ENCODE results near the gene EXOC3L4.

DNA sequence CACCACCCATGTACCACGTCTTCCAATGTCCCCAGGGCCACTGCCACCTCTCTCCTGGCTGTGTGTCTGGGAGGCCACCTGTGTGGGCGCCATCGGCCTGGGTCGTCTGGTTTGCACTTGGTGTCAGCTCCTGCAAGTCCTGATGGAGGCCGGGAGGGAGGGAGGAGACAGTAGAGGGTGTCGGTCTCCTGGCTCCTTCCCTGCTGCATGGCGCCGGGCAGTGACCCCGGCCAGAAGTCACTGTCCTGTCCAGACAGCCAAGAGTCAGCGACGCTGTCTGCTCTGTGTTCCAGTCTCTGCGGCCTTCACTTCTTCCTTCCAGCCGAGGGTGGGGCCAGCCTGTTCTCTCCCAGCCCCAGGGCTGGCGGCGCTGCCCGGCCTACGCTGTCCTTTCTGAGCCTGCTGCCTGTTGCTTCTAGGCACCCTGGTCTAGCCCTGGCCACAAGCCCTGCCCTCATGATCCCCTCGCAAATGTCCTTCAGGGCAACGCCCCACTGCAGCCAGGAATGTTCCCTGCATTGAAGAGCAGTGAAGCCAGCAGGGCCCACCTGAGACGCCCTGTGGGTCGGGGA, 23.5 kb upstream of the EXOC3L4 start:
- TF ChIP-seq, protein P1, sequence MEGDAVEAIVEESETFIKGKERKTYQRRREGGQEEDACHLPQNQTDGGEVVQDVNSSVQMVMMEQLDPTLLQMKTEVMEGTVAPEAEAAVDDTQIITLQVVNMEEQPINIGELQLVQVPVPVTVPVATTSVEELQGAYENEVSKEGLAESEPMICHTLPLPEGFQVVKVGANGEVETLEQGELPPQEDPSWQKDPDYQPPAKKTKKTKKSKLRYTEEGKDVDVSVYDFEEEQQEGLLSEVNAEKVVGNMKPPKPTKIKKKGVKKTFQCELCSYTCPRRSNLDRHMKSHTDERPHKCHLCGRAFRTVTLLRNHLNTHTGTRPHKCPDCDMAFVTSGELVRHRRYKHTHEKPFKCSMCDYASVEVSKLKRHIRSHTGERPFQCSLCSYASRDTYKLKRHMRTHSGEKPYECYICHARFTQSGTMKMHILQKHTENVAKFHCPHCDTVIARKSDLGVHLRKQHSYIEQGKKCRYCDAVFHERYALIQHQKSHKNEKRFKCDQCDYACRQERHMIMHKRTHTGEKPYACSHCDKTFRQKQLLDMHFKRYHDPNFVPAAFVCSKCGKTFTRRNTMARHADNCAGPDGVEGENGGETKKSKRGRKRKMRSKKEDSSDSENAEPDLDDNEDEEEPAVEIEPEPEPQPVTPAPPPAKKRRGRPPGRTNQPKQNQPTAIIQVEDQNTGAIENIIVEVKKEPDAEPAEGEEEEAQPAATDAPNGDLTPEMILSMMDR (conservative IDR thresholded peaks at IDR 0.05; ENCODE audit: low read depth, low read length) = no peak
- TF ChIP-seq EZH2 (IDR thresholded peaks at IDR 0.05; ENCODE audit: low read length, unreplicated experiment) = no peak
